ENCODE measurements around the gene CLSTN2.

CLSTN2 gene

DNA sequence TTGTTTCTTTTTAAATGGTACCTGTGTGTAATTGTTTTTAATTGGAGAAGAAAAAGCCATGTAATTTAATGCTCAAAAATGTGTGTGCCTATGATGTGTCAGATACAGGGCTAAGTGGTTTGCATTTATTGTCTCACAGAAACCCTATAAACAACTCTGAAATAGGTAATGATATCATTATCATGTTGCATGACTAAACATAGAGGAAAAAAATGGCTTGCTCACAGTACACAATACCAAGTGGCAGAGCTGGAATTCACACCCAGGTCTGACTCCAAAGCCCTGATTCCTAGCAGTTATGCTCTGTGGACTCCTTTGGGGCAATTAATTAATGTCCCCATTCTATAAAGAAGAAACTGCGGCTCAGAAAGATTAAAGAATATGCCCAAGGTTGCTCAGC lies 505.5 kb downstream of the CLSTN2 start:
- Histone ChIP-seq H3K27ac (no peak overlapping the region), H3K4me3 (no peak overlapping the region)
- DNase-seq (ENCODE audit: low spot score) = no peak
- TF ChIP-seq, protein P1, sequence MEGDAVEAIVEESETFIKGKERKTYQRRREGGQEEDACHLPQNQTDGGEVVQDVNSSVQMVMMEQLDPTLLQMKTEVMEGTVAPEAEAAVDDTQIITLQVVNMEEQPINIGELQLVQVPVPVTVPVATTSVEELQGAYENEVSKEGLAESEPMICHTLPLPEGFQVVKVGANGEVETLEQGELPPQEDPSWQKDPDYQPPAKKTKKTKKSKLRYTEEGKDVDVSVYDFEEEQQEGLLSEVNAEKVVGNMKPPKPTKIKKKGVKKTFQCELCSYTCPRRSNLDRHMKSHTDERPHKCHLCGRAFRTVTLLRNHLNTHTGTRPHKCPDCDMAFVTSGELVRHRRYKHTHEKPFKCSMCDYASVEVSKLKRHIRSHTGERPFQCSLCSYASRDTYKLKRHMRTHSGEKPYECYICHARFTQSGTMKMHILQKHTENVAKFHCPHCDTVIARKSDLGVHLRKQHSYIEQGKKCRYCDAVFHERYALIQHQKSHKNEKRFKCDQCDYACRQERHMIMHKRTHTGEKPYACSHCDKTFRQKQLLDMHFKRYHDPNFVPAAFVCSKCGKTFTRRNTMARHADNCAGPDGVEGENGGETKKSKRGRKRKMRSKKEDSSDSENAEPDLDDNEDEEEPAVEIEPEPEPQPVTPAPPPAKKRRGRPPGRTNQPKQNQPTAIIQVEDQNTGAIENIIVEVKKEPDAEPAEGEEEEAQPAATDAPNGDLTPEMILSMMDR (IDR thresholded peaks at IDR 0.05) = no peak

DNA sequence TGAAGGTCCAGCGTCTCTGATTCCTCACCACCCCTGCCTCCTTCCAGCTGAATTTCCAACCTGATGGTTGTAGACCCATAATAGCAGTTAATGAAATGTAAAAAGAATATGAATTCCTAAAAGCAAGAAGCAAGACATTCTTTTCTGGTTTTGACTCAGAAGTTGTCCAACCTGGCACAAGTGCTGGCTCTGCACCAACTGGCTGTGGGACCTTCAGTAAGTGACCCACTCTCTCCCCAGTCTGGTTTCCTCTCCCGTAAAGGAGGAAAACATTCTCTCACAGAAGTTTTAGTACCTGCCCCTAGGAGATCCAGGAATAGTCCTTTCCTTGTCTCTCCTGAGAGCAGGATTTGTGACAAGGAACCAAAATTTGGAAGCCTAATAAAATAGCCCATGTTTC lies 506.0 kb downstream of the CLSTN2 start:
- DNase-seq (ENCODE audit: low spot score) = no peak
- H3K4me3 ChIP-seq = no peak overlapping the region
- TF ChIP-seq, protein P1 (IDR thresholded peaks at IDR 0.05) = no peak
- no peak overlapping the region for H3K27ac ChIP-seq

DNA sequence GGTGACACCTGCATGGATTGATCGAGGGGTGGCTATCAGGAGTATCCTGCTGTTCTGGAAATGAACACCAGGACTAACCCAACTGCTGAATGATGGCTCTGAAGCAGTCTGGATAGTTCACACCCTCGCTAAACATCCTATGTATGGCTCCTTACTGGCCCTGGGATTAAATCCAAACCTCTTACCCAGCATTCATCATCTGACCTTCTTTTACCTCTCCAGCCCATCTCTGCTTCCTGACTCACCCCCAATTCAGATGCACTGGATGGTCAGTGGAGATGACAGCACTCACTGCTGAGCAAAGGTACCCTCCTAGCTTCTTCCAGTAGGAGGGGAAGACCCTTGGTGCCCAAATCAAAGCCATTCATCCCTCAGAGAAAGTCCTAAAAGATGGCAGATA lies 507.6 kb downstream of the CLSTN2 start:
- no peak overlapping the region for H3K4me3 ChIP-seq
- TF ChIP-seq, protein P1 (IDR thresholded peaks at IDR 0.05) = no peak
- no peak for DNase-seq (ENCODE audit: low spot score)

DNA sequence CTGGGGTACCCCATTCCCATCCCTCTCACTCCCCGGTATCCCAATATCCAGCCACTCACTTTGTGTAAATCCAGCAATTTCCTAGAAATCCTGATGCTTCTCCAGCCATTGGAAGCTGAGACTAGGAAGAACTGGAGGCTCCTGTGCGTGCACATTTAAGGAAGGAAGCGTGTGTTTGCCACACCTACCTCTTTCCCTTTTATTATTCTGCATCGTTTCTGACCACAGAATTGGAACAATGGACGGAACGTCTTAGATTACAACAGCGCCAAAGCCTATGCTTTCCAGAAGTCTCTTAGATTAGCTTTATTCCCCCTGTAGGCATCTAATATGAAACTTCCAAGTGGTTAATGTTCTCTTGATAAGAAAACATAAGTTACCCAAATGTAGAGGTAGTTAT lies 508.1 kb downstream of the CLSTN2 start:
- TF ChIP-seq, protein P1 (IDR thresholded peaks at IDR 0.05) = no peak
- Histone ChIP-seq H3K4me3 (no peak overlapping the region), H3K27ac (no peak overlapping the region)
- DNase-seq (ENCODE audit: low spot score) = no peak

More for the DNA sequence above, 507.6 kb downstream of the CLSTN2 start:
- H3K27ac ChIP-seq = no peak overlapping the region

DNA sequence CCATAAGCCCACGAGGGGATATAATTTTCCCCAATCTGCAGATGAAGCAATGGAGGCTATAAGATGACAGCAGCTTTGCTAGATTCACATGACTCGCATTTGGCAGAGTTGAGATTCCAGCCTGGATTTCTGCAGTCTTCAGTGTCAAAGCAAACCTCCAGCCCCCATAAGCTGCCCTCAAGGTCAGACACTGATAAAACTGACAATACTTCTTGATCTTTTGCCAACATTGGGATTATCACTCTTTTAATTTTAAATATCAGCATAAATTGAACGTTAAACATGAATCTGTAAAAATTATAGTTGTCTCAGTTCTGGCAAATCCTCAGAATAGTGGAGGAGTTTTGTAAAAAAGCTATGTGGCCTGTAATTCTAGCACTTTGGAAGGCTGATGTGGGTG lies 508.8 kb downstream of the CLSTN2 start:
- no peak for DNase-seq (ENCODE audit: low spot score)
- H3K27ac ChIP-seq = no peak overlapping the region
- TF ChIP-seq, protein P1 (IDR thresholded peaks at IDR 0.05) = no peak
- no peak overlapping the region for H3K4me3 ChIP-seq

DNA sequence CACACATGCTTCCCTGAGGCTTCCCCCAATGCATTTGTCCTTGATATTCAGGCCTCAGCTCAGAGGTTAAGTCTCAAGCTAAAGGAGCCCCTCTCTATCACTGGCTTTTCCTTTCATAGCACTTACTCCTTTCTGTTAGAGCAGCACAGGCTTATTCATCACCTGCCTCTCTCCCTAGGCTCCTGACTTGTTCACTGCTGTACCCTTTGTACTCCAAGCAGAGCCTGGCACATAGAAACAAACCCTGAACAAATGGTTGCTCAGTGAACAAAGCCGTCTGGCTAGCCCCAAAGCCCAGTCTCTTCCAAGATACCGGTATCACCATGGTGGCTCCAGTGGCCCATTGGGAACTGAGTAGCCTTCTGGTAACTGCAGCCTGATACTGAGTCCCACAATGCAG lies 511.7 kb downstream of the CLSTN2 start:
- TF ChIP-seq, protein P1 (IDR thresholded peaks at IDR 0.05) = no peak
- no peak for DNase-seq (ENCODE audit: low spot score)
- no peak overlapping the region for H3K4me3 ChIP-seq
- H3K27ac ChIP-seq = no peak overlapping the region

DNA sequence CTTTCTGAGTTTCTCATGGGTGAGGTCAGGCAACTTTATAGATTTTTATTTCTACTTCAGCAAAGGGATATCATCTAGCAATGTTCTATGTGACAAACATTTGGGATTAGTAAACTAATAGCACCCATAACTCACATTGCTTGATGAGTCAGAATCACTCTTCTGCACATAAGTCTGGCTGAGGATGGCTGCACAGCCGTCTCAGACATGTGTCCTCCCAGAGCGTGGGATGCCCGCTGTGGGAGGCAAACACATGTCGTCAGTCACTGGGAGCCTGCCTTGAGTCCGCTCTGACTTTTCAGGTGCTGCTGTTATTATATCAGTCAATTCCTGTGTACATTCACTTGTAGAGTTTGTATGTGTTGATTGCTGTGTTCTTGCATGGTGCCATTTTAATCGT lies 512.2 kb downstream of the CLSTN2 start:
- Histone ChIP-seq H3K4me3 (no peak overlapping the region), H3K27ac (no peak overlapping the region)
- DNase-seq (ENCODE audit: low spot score) = no peak
- TF ChIP-seq, protein P1 (IDR thresholded peaks at IDR 0.05) = no peak

Data from coronary artery (tissue), 2 donors.